HG03066 (cell line): Measurements from ENCODE around the gene LRMDA.
"Not testable (repeated sequence)": the region's sequence is repeated elsewhere in the genome, so short reads cannot be mapped to it uniquely, and the experiment has no call there.

Experiments
- ATAC-seq: cut with Tn5 transposase; IDR thresholded peaks from one replicate; pipeline ENCODE4 v1.9.1; 2021; ENCODE audit warnings: low read depth; ENCODE audit not compliant: unreplicated experiment

LRMDA gene

DNA sequence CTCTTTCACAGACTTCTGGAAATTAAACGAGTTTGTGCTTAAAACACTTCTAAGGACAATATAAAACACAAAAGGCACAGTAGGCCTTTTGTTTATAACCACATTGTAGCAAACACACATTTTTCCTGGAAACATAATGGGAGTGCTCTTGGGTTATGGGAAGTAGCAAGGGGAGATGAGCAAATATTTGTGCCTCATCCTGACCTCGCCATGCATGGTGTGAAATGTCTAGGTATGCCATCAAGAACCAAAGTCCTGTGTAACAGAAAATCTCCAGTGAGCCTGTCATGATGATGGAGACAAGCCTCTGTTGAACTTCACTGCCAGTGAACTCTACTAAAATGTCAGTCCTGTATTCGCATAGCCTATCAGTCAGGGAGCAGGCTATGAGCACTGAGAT lies 1029.6 kb downstream of the LRMDA start:
- no peak for ATAC-seq

DNA sequence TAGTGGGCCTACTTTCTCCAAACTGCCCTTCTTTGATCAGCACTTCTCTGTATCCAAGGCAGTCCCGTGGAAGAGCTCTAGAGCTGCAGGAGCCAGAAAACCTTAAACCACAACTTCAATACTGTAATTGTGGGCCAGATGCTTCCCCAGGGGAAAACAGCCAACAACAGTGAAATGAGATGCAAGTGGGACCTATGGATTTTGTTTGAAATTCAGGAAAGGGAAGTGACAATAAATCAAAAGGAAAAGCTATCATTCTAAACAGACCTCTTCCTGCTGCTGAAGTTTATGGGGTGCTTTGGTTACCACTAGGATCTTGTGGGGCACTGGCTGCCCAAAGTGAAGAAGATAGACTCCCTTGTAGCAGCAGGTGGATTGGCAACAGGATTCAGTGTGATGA lies 1031.7 kb downstream of the LRMDA start:
- ATAC-seq, result no peak

DNA sequence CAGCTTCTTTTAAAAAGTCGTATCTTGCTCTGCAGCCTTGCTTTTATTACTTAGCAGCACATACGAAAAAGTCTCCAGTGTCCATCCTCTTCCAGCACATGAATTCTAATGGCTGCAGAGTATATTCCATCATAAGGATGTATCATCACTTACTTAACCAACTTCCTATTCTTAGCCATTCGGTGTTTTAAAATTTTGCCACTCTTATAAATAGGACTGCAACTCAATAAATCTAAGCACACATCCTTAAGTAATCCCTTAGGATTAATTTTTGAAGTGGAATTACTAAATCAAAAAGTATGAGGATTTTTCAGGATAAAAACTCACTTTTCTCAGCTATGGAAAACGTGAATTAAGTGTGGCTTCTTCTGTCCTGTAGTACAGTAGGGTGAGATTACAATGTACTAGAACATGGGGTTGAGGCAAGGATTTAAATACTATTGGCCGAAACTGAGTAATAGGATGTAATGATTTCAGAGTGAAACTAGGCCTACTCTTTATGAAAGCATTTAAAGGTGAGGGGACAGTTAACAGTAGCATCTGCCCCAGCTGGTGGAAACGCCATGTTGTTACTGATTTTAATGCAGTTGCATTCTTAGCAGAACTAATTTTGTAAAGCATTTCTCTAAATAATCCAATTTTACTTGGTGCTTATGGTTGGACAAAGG lies 1035.5 kb downstream of the LRMDA start:
- ATAC-seq, result no peak

DNA sequence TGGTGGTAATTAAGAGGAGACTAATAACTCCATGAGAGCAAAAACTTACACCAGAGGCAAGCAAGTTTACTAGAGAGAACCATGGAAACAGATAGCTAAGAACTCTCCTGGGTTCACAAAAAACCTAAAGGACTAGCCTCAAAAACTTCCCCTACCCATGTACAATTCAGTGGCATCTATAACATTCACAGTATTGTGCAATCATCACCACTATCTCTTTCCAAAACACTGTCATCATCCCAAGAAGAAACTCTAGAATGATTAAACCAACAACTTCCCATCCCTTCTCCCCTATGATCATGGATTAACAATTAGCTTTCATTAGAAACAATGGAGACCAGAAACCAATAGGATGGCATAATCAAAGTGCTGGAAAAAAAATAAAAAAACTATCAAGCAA lies 1038.3 kb downstream of the LRMDA start:
- no peak for ATAC-seq

DNA sequence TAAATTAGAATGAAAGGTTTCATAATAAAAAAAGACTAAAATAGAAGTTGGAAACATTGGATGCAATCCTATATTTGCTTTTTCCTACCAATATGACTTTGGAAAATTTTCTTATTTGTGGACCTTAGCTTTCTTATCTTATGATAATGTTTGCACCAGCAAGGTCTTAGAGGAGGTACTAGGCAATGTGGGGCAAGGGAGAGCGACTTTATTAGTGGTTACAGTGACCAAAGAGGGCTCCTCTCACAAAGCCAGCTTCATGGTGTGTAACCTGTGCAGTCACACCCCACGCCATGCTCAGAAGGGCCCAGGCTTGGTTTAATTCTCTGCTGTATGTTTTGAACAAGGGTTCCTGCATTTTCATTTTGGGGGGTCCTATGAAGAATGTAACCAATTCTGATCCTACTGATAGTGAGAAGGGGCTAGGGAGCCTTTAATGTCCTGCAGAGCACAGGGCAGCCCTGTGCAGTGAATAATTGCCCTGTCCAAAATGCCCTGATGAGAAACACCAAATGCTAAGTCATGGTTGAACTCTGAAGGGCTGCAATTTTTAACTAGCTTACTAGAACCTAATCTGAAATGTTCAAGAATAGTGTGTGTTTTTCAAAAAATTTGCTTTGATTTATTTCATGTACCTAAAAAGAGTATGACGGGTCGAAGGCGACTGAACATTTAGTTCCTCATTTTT lies 1047.8 kb downstream of the LRMDA start:
- ATAC-seq, result no peak

DNA sequence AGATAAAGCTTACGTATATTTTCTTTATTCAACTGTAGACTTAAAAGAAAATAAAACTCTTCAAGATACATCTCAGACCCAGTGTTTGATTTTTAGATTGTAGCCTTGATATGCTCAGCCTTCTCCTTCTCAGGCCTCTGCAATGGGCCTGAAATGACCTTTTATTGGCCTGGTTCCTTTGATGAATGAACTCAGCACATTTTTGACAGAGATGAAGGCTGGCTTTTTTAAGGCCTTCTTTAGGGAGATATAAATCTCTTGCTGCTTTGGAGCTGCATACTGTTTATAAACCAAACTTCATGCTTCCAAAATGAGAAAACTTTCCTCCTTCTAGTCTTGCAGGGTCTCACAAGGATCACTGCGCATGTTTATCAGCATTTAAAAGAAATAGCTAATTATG lies 1049.8 kb downstream of the LRMDA start:
- ATAC-seq, result no peak

DNA sequence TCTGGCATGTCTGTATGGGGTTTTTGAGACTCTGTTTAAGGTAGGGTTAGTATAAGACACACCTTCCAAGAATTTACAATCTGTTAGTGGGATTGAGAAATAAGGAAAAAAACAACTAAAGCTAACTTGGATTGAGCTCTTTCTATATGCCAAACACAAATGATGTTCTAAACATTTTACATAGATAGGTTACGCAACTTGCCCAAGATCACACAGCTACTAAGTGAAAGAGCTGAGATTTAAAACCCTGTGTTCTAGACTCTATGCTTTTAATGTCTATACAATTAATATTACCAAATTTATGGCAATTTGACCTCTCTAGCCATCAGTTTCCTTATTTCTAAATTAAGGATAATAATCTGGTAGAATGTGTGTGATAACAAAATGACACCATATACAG lies 1056.2 kb downstream of the LRMDA start:
- no peak for ATAC-seq

DNA sequence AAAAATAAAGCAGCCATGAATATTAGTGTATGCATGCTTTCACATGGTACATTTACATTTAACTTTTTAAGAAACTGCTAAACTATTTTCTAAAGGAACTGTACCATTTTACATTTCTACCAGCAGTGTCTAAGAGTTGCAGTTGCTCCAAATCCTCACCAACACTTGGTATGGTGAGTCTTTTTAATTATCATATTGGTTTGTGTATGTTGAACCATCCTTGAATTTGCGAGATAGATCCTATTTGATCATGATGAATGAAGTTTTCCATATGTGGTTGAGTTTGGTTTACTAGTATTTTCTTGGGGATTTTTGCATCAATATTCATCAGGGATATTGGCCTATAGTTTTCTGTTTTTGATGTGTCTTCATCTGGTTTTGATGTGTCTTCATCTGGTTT lies 1057.2 kb downstream of the LRMDA start:
- no peak for ATAC-seq

DNA sequence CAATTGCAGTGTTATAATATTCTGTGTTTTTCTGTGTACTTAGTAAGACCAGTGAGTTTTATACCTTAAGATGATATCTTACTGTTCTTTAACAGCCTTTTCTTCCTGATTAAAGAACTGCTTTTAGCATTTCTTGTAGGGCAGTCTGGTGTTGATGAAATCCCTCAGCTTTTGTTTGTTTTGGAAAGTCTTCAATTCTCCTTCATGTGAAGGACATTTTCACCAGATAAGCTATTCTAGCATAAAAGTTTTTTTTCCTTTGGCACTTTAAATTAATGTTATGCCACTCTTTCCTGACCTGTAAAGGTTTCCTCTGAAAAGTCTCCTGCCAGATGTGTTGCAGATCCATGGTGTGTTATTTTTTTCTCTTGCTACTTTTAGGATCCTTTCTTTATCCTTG lies 1059.8 kb downstream of the LRMDA start:
- ATAC-seq, result no peak

DNA sequence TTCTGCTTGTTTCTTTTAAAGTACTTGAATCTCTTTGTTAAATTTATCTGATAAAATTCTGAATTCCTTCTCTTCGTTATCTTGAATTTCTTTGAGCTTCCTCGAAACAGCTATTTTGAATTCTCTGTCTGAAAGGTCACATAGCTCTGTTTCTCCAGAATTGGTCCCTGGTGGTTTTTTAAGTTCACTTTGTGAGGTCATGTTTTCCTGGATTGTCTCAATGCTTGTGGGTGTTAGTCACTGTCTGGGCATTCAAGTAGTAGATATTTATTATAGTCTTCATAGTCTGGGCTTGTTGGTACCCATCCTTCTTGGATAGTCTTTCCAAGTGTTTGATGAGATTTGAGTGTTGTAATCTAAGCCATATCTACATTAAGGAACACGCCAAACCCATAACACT lies 1060.6 kb downstream of the LRMDA start:
- no peak for ATAC-seq

DNA sequence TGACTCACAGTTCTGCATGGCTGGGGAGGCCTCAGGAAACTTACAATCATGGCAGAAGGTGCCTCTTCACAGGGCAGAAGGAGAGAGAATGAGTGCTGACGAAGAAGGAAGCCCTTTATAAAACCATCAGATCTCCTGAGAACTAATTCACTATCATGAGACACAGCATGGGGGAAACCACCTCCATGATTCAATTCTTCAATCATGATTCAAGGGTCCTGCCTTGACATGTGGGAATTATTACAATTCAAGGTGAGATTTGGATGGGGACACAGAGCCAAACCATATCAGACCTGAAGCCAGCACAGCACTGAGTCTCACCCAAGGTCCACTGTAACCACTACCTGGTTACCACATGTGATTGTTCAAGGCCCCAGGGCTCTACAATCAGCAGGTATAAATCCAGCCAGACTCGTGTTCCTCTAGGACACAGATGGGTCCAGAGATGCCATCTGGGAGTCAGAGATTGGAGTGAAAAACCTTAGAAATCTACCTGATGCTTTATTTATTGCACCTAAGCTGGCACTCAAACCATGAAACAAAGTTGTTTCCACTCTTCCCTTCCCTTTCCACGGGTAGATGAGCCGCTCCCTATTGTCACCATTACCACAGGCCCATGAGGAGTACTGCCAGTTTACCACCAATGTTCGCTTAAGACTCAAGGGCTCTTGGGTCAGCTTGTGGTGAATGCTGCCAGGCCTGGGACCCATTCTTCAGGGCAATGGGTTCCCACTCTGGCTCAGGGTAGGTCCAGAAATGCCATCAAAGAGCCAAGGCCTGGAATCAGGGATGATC lies 1061.5 kb downstream of the LRMDA start:
- ATAC-seq, result no peak

DNA sequence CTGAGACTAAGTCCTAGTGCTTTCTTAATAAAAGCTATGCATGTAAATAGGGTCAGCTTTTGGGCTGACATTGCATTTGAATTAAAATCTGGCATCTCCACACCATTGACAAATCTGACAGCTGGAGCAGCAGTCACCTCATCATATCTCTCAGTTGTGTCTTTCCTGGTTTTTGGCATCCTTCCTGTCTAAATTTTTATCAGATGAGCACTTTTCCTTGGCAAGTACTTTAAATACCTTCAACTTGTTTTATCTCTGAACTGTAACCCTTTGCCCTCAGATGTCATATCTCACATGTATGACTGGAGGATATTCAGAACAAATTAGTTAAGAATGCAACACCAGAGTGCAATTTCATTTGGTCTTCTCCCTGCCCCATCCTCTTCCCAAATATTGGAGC lies 1066.2 kb downstream of the LRMDA start:
- ATAC-seq, result no peak

DNA sequence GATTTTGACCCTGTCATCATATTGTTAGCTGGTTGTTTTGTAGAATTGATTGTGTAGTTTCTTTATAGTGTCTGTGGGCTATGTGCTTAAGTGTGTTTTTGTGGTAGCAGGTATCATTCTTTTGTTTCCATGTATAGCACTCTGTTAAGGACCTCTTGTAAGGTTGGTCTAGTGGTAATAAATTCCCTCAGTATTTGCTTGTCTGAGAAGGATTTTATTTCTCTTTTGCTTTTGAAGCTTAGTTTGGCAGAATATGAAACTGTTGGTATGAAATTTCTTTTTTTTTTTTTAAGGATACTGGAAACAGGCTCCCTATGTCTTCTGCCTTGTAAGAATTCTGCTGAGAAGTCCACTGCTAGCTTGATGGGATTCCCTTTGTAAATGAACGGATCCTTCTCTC lies 1073.4 kb downstream of the LRMDA start:
- no peak for ATAC-seq

DNA sequence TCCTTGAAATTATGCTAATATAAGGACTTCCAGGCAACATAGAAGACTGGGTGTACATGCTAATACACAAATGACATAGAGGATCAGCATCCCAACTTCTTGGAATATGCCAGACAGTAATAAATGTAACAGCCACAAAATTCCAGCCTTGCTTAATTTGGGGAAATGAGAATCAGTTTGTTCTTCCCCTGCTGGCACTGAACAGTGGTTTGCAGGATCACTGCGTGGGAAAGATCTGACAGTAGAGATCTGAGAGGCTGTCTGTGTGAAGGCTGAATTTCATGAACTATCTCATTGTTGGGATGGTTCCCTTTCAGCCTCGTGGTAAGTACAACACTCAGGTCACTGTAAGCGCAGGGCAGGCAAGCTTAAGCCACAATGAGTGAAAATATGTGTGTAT lies 1078.0 kb downstream of the LRMDA start:
- ATAC-seq, result no peak

DNA sequence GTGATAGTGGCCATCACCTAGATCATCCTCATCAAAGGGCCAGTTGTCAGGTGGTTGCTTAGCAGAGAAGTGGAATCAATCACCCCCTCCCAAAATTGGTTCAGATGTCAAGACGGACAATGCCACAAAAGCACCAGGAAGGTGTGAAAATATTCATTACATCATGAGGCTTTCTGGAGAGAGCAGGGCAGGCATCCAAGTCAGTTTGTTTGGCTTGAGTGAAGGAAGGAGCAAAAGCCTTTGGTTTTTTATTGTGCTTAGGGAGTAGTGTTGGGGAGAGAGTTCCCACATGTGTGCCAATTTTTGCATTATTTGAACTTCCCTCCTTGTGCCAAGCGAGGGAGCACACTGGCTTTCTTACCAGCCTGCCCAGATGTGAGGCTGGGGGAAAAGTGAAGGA lies 1082.9 kb downstream of the LRMDA start:
- ATAC-seq, result no peak

DNA sequence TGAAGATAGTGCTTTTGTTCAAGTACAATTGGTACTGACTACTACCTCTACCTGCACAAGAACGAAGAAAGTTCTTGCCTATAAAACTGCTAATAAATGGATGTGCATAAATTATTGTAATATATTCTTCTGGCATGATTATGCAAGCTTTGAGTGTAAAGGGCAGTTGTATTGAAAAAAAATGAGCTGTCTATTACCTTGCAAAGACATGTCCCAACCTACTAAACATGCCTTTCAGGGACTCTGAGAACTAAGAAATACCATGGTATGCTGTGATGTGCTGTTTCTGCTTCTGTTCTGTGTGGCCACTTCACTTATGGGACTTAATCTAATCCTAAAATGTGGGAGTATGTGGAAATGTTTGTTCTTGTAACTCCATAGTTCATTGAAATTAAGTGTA lies 1083.4 kb downstream of the LRMDA start:
- no peak for ATAC-seq

DNA sequence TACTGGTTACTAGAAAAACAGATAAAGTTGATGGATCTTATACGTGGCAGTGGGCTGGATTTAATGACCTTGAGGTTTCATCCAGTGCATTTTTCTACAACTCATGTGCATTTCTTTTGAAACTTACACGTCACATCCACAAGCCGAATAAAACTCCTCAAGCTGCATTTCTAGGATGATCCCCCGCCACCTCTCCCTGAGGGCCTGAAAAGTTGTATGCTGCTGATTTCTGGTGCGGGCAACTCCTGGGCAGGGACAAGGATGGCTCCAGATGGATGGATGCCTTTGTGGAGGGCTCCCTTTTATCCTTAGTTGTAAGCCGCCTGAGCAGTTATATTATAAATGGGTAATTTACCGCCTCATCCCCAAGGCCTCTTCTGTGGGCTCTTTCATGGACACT lies 1091.1 kb downstream of the LRMDA start:
- ATAC-seq, result no peak

DNA sequence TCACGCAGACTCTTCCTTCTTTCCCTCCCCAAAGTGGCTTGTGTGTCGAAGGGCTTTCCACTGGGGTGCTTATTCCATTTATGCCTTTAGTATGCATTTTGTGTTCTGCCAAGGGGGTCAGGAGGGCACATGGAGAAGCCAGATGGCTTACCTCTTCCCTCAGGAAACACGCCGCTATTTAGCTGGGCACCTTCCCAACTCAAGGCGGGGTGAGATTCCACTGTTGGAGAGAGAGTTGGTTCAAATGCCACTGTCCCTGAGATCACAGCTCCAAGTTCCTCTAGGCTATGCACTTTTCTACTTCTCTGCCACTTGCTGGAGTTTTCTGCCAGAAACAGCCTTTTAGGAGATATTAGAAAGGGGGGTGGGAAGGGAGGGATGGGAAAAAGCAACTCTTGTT lies 1091.8 kb downstream of the LRMDA start:
- no peak for ATAC-seq

DNA sequence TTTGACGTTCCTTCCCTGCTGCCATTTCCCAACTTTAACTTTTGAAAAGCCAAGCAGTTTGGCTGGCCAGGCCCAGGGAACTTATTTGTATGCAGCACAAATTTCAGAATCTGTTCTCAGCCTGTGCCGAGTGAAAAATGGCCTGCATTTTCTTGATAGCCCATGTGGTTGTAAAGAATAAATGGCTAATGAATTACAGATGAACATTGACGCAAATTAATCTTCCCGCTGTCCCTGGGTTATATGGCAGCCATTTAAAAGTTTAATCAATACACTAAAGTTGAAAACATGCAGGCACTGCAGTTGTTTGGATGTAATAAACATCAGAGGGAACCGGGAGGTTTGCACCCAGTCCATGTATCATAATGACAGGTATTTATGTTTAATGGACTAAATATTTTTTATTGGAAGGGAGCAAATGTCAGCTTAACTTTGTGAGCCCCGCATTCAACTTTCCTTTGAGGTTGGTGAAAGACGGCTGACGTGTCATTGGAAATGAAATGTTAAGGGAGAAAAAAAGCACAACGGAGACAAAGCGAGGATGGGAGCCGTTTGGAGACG lies 1092.4 kb downstream of the LRMDA start:
- no peak for ATAC-seq

DNA sequence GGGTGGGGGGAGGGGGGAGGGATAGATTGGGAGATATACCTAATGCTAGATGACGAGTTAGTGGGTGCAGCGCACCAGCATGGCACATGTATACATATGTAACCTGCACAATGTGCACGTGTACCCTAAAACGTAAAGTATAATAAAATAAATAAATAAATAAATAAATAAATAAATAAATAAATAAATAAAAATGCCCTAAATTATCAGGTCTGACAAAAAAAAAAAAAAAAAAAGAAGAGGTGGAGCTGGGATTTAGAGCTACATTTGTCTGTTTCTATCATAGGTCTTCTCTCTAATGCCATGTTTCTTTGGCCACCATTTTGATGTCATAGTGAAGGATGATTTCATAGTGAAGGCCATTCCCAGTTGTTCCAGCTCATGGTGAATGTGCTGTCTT lies 1095.4 kb downstream of the LRMDA start:
- not testable (repeated sequence) for ATAC-seq

DNA sequence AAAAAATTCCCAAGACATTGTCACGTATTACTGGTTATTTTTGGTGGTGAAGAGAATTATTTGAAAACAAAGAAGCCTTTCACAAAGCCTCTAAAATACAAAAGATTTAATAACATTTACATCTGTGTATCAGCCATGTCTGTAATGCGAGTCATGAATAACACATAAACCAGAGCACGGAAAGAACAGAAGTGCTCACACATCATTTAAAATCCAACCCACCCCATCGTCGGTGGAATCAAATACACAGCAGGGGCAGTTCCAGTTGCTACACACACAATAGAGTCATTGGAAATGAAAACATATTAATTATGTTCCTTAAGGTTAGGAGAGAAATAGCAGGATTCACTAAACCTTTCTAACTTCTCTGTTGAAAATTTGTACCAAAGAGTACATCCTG lies 1108.9 kb downstream of the LRMDA start:
- ATAC-seq, result no peak

DNA sequence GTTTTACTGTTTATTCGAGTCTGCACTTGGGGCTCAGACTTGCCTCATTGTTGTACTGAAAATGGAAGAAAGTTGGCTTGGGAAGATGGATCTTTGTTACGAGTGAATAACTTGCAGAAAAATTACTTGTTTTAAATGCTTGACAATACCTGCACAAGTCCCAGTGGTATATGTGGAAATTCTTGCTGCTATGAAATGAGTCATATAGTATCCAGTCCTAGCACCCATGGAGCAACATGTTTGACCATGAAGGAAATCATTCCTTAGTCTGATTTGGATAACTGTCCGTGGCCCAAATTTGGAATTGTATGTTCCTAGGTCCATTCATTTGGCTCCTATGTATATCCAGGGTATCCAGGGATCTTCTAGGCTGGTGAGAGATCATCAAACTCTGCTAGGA lies 1109.4 kb downstream of the LRMDA start:
- no peak for ATAC-seq
